Left lung (tissue), 10 donors: ENCODE data around the gene COL1A2. TPM values are rescaled to one million over a fixed set of nuclear protein-coding genes. Genes with fewer than 3 reads are reported as not detected.

Source experiments
- ATAC-seq: fragments of 200-7000 bp; cut with Tn5 transposase; one replicate; pipeline ENCODE4 v1.9.1; 2020; ENCODE audit warnings: moderate library complexity
- DNase-seq, 4 donors: peaks; one replicate each; pipeline ENCODE4 v3.0.0-alpha.2; 2013 to 2020
- H3K27ac ChIP-seq, 2 donors: fragments of 200-600 bp; sonication (generic) in 1 of 2; one replicate each; pipeline versions ENCODE4 v1.5.0 to v1.8.0; 2020 to 2021
- H3K27me3 ChIP-seq, 2 donors: fragments of 200-600 bp; sonication (generic) in 1 of 2; one replicate each; pipeline versions ENCODE4 v1.5.0 to v1.8.0; 2020 to 2021
- H3K36me3 ChIP-seq, 2 donors: fragments of 200-600 bp; sonication (generic) in 1 of 2; one replicate each; pipeline versions ENCODE4 v1.5.0 to v1.8.0; 2020 to 2021
- H3K4me1 ChIP-seq, 2 donors: fragments of 200-600 bp; one replicate each; pipeline ENCODE4 v1.8.0; 2021
- H3K4me3 ChIP-seq, 2 donors: fragments of 200-600 bp; sonication (generic) in 1 of 2; one replicate each; pipeline versions ENCODE4 v1.5.0 to v1.8.0; 2020 to 2021; ENCODE audit warnings: mild to moderate bottlenecking in 1 of 2
- H3K9me3 ChIP-seq, 2 donors: fragments of 200-600 bp; sonication (generic) in 1 of 2; one replicate each; pipeline versions ENCODE4 v1.5.0 to v1.8.0; 2020 to 2021
- intact Hi-C, 2 donors: fragments of 100-400 bp; cut with DNase I; formaldehyde crosslinking; loops; one replicate each; pipeline versions ENCODE4 v1.11.2 to v1.14.2; 2022
- polyA plus RNA-seq, 6 donors: library from polyadenylated mRNA; unstranded; fragments of 120-200 nt; gene quantifications; one replicate each; pipeline ENCODE4 v1.2.1, GENCODE V29; 2013; ENCODE audit not compliant: insufficient read length in 6 of 6
- total RNA-seq, 2 donors: library from RNA; stranded (reverse); fragmentation: NEBNext Ultra II Directional; extraction: Animal tissue kit (Norgen Biotek cat#: 25700); gene quantifications; one replicate each; pipeline ENCODE4 v1.2.1, GENCODE V29; 2021
- TF ChIP-seq, protein P1 (sequence below), 2 donors: fragments of 200-600 bp; sonication (generic) in 1 of 2; IDR thresholded peaks; one replicate each; pipeline versions ENCODE4 v1.5.0 to v1.8.0; 2021; ENCODE audit warnings: antibody characterized with exemption in 2 of 2
- donor health status: DM: no; HTN: yes; CAD: no.
- donor health status: DM: no; HTN: no; CAD: no.

The COL1A2 gene
- total and polyA plus RNA-seq, 8 donors: 859 to 3,050 (median 1,195) TPM

GRCh38 chr7:94471604-94472003, 76.9 kb downstream of the COL1A2 start:
- TF ChIP-seq, protein P1, sequence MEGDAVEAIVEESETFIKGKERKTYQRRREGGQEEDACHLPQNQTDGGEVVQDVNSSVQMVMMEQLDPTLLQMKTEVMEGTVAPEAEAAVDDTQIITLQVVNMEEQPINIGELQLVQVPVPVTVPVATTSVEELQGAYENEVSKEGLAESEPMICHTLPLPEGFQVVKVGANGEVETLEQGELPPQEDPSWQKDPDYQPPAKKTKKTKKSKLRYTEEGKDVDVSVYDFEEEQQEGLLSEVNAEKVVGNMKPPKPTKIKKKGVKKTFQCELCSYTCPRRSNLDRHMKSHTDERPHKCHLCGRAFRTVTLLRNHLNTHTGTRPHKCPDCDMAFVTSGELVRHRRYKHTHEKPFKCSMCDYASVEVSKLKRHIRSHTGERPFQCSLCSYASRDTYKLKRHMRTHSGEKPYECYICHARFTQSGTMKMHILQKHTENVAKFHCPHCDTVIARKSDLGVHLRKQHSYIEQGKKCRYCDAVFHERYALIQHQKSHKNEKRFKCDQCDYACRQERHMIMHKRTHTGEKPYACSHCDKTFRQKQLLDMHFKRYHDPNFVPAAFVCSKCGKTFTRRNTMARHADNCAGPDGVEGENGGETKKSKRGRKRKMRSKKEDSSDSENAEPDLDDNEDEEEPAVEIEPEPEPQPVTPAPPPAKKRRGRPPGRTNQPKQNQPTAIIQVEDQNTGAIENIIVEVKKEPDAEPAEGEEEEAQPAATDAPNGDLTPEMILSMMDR (IDR thresholded peaks at IDR 0.05): no peak
- DNase-seq (no peak), ATAC-seq (no peak)
- Histone ChIP-seq H3K9me3 (peaks cover 0 to 21% of the 10 kb centered on the region in 2 donors), H3K27me3 (no peaks in the 10 kb centered on the region), H3K4me3 (no peak overlapping the region), H3K4me1 (no peaks in the 10 kb centered on the region), H3K27ac (no peak overlapping the region), H3K36me3 (no peaks in the 10 kb centered on the region)
- intact Hi-C loops: no loop called here

GRCh38 chr7:94472608-94473007, 77.9 kb downstream of the COL1A2 start:
- no peak overlapping the region for H3K27ac ChIP-seq
- no peaks in the 10 kb centered on the region for H3K36me3 ChIP-seq
- no peaks in the 10 kb centered on the region for H3K4me1 ChIP-seq
- H3K9me3 ChIP-seq: peaks cover 0 to 21% of the 10 kb centered on the region in 2 donors
- no peak for DNase-seq
- no peak for ATAC-seq
- no peak overlapping the region for H3K4me3 ChIP-seq
- intact Hi-C loops: no loop called here
- H3K27me3 ChIP-seq: no peaks in the 10 kb centered on the region
- TF ChIP-seq, protein P1 (IDR thresholded peaks at IDR 0.05): no peak

GRCh38 chr7:94476251-94476840, 81.7 kb downstream of the COL1A2 start:
- DNase-seq (no peak), ATAC-seq (no peak)
- Histone ChIP-seq H3K4me3 (no peak overlapping the region), H3K36me3 (no peaks in the 10 kb centered on the region), H3K4me1 (no peaks in the 10 kb centered on the region), H3K9me3 (peaks cover 0 to 16% of the 10 kb centered on the region in 2 donors), H3K27me3 (no peaks in the 10 kb centered on the region), H3K27ac (no peak overlapping the region)
- TF ChIP-seq, protein P1 (IDR thresholded peaks at IDR 0.05): no peak
- intact Hi-C loops: no loop called here

GRCh38 chr7:94477878-94478277, 83.2 kb downstream of the COL1A2 start:
- ATAC-seq: no peak
- no peak for DNase-seq
- no peak overlapping the region for H3K4me3 ChIP-seq
- no peaks in the 10 kb centered on the region for H3K27me3 ChIP-seq
- intact Hi-C loops: no loop called here
- no peak overlapping the region for H3K27ac ChIP-seq
- no peaks in the 10 kb centered on the region for H3K36me3 ChIP-seq
- H3K4me1 ChIP-seq: no peaks in the 10 kb centered on the region
- H3K9me3 ChIP-seq: peaks cover 0 to under 1% of the 10 kb centered on the region in 2 donors
- TF ChIP-seq, protein P1 (IDR thresholded peaks at IDR 0.05): no peak

- intact Hi-C loops: no loop called here
- TF ChIP-seq, protein P1 (IDR thresholded peaks at IDR 0.05): no peak
- no peak for DNase-seq
- Histone ChIP-seq H3K4me3 (no peak overlapping the region), H3K4me1 (no peaks in the 10 kb centered on the region), H3K27me3 (no peaks in the 10 kb centered on the region), H3K36me3 (no peaks in the 10 kb centered on the region), H3K27ac (no peak overlapping the region), H3K9me3 (no peaks in the 10 kb centered on the region)
- ATAC-seq: no peak
Observed at GRCh38 chr7:94478648-94479214, 84.0 kb downstream of the COL1A2 start.

Other genes starting within 250 kb of the COL1A2 start
- gene CASD1, start 114.9 kb downstream of the COL1A2 start, total RNA-seq: 10 to 100 TPM; 24.2 to 30.3 TPM
- 10 to 100 TPM; 54.5 to 72.2 (median 64.3) TPM for gene CASD1, start 114.9 kb downstream of the COL1A2 start, polyA plus RNA-seq